ENCODE data around the gene TH. TPM values are rescaled to one million over a fixed set of nuclear protein-coding genes. Genes with fewer than 3 reads are reported as not detected.

TH gene
- total and polyA plus RNA-seq, 2 donors (not counting 1 experiment from before 2014, with no cell fraction given) = not detected

- no peak overlapping the region for H2AFZ ChIP-seq (ENCODE audit: insufficient read depth, low read depth, low read length, poor library complexity, severe bottlenecking)
- H3K27me3 ChIP-seq (replicated peaks in 1 of 4; ENCODE audit: control extremely low read depth in 1 of 4, control insufficient read depth in 3 of 4, insufficient read depth in 4 of 4, low read length in 3 of 4) = peaks cover 0 to 64% (median 43%) of the 10 kb centered on the region in 4 experiments
- H3K9me3 Mint-ChIP-seq (ENCODE audit: insufficient read depth) = no peaks in the 10 kb centered on the region
- ChIA-PET POLR2A (no interaction called here), CTCF (interaction anchor here (1.0 to 6.0 kb wide), 5 partner anchors 10 to 449 kb away, joined by 3 to 36 read pairs (median 4); no protein-coding TSS in a partner anchor)
- peaks cover 20% of the 10 kb centered on the region for H3K4me1 Mint-ChIP-seq
- intact Hi-C loops (cut with micrococcal nuclease) = no loop called here
- no peak overlapping the region for H3K27ac ChIP-seq (ENCODE audit: low read length in 2 of 2)
- H3K27ac Mint-ChIP-seq = no peak overlapping the region
- H4K20me1 ChIP-seq (ENCODE audit: control insufficient read depth, insufficient read depth, low read length, poor library complexity, severe bottlenecking) = no peaks in the 10 kb centered on the region
- peaks cover 20 to 35% of the 10 kb centered on the region in 2 donors for H3K4me1 ChIP-seq (ENCODE audit: control insufficient read depth in 2 of 2, insufficient read depth in 2 of 2, low read length in 2 of 2)
- no peaks in the 10 kb centered on the region for H3K36me3 ChIP-seq (replicated peaks in 1 of 2; ENCODE audit: control extremely low read depth in 1 of 2, control insufficient read depth in 1 of 2, extremely low read depth in 1 of 2, insufficient read depth in 2 of 2, low read length in 1 of 2)
- DNase-seq (no peak), ATAC-seq (ENCODE audit: low read depth) (no peak)
- no peaks in the 10 kb centered on the region for H3K79me2 ChIP-seq (ENCODE audit: control insufficient read depth, insufficient read depth, low read length)
- H3K9me3 ChIP-seq (ENCODE audit: control extremely low read depth in 1 of 3, control insufficient read depth in 2 of 3, insufficient read depth in 1 of 3, low read length in 2 of 3) = peaks cover 0 to 5% (median 0%) of the 10 kb centered on the region in 3 donors
- no peak overlapping the region for H3K4me3 Mint-ChIP-seq
- no peak overlapping the region for H3K9ac ChIP-seq (ENCODE audit: low read length)
- H3K27me3 Mint-ChIP-seq = peaks cover 47% of the 10 kb centered on the region
- H3K4me2 ChIP-seq (replicated peaks; ENCODE audit: low read depth, low read length, poor library complexity, severe bottlenecking) = no peak overlapping the region
- WGBS (ENCODE audit: insufficient coverage) = 6% methylated on average over 5 of the region's 5 CpGs
- TF ChIP-seq EZH2 (IDR thresholded peaks at IDR 0.05; ENCODE audit: borderline replicate concordance, insufficient read depth, low read depth, low read length, poor library complexity, severe bottlenecking) = no peak
- no peak for TF ChIP-seq CTCF (IDR thresholded peaks at IDR 0.05)
- H3K4me3 ChIP-seq (ENCODE audit: control extremely low read depth in 1 of 5, extremely low read depth in 1 of 5, insufficient read depth in 1 of 5, low read depth in 2 of 5, low read length in 4 of 5) = no peak overlapping the region
These were observed 29.3 kb downstream of the TH start for GRCh38 chr11:2142300-2142759.
